Prostate gland (tissue), 2 donors: ENCODE results near the gene SLAMF6. TPM values are rescaled to one million over a fixed set of nuclear protein-coding genes. Genes with fewer than 3 reads are reported as not detected.
"Not testable (repeated sequence)": the region's sequence is repeated elsewhere in the genome, so short reads cannot be mapped to it uniquely, and the experiment has no call there.

ENCODE experiments used
- DNase-seq: peaks from one replicate; pipeline ENCODE4 v3.0.0-alpha.2; 2019; ENCODE audit warnings: low spot score
- H3K27ac ChIP-seq, 2 donors: fragments of 200-600 bp; sonication (generic); 2 replicates each; pipeline ENCODE4 v1.5.1; 2017 to 2019
- H3K27me3 ChIP-seq: fragments of 200-600 bp; sonication (generic); replicated peaks from 2 replicates; pipeline ENCODE4 v1.5.1; 2019; ENCODE audit not compliant: insufficient read depth
- H3K36me3 ChIP-seq, 2 donors: fragments of 200-600 bp; sonication (generic); 1 replicate in 1 of 2; 2 replicates in 1 of 2; pipeline versions ENCODE4 v1.5.1 to v1.8.1; 2017 to 2019
- H3K4me1 ChIP-seq: fragments of 200-600 bp; sonication (generic); replicated peaks from 2 replicates; pipeline ENCODE4 v1.5.1; 2019
- H3K4me3 ChIP-seq, 2 donors: fragments of 200-600 bp; sonication (generic); 2 replicates each; pipeline ENCODE4 v1.5.1; 2017 to 2019
- H3K9me3 ChIP-seq: fragments of 200-600 bp; sonication (generic); 2 replicates; pipeline ENCODE4 v1.5.1; 2017
- POLR2A ChIP-seq: fragments of 450-650 bp; IDR thresholded peaks from one replicate; pipeline ENCODE4 v1.6.1; 2016; ENCODE audit warnings: antibody characterized with exemption, mild to moderate bottlenecking
- POLR2AphosphoS5 ChIP-seq: sonication (generic); formaldehyde crosslinking; IDR thresholded peaks from one replicate; pipeline ENCODE4 v1.6.1; 2017; ENCODE audit warnings: antibody characterized with exemption
- WGBS: methylation state at CpG from one replicate; pipeline ENCODE4 v1.1.5; 2018; 5-methylcytosine and 5-hydroxymethylcytosine counted together
- intact Hi-C: fragments of 100-400 bp; cut with DNase I; formaldehyde crosslinking; loops from one replicate; pipeline ENCODE4 v1.14.2; 2022
- total RNA-seq, 2 donors: library from RNA; depleted of rRNA; stranded (reverse); fragments of >200 nt; gene quantifications; one replicate each; pipeline ENCODE4 v1.1.0, GENCODE V29; 2016
- TF ChIP-seq, protein P1 (sequence below), 4 experiments: fragments of 200-600 bp in 2 of 4; fragments of 450-650 bp in 2 of 4; sonication (generic) in 2 of 4; IDR thresholded peaks; 1 replicate in 3 of 4; 2 replicates in 1 of 4; pipeline ENCODE4 v1.5.1; 2016 to 2019; ENCODE audit warnings: antibody characterized with exemption in 4 of 4, mild to moderate bottlenecking in 2 of 4, moderate library complexity in 2 of 4

SLAMF6 gene
- total RNA-seq, 2 donors from 2014 or later, result 0.64 to 1.4 TPM

DNA sequence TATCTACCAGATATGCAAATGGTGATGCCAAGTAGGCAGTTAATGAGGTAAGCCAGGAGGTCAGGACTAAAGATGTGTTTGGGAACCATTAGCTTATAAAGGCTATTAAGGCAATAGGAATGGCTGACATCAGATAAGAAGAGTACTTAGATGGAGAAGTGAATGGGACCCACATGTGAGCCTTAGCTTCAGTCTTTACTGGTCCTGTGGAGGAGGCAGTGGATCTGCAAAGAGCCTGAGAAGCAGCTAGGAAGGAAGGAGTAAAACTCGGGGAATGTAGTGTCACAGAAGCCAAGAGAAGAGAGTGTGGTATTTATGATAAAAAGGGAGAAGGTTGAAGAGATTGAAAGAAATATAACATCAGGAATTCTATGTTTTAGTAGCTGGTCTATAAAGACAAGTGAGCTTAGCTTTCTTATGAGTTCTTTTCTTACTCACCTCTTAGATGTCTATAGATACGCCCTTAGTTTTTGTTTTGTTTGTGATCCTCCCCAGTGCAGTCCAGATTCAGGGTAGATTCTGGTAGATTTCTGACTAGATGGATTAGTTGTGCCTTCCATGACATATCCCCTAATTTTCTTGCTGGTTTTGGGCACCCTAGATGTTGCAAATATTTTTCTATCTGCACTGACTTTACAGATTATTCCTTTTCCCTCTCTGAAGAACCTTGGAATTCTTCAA lies 39.4 kb downstream of the SLAMF6 start:
- TF ChIP-seq, protein P1, sequence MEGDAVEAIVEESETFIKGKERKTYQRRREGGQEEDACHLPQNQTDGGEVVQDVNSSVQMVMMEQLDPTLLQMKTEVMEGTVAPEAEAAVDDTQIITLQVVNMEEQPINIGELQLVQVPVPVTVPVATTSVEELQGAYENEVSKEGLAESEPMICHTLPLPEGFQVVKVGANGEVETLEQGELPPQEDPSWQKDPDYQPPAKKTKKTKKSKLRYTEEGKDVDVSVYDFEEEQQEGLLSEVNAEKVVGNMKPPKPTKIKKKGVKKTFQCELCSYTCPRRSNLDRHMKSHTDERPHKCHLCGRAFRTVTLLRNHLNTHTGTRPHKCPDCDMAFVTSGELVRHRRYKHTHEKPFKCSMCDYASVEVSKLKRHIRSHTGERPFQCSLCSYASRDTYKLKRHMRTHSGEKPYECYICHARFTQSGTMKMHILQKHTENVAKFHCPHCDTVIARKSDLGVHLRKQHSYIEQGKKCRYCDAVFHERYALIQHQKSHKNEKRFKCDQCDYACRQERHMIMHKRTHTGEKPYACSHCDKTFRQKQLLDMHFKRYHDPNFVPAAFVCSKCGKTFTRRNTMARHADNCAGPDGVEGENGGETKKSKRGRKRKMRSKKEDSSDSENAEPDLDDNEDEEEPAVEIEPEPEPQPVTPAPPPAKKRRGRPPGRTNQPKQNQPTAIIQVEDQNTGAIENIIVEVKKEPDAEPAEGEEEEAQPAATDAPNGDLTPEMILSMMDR (IDR thresholded peaks at IDR 0.05), result no peak
- TF ChIP-seq POLR2A, result no peak
- TF ChIP-seq POLR2AphosphoS5, result no peak
- no peaks in the 10 kb centered on the region for H3K9me3 ChIP-seq
- DNase-seq, result no peak
- no peaks in the 10 kb centered on the region for H3K36me3 ChIP-seq
- H3K27ac ChIP-seq, result no peak overlapping the region
- no peak overlapping the region for H3K4me3 ChIP-seq
- intact Hi-C loops, result no loop called here
- H3K4me1 ChIP-seq, result no peaks in the 10 kb centered on the region
- WGBS, result 72% methylated on average over 2 of the region's 2 CpGs
- no peaks in the 10 kb centered on the region for H3K27me3 ChIP-seq

GRCh38 chr1:160481979-160482596 lies 41.0 kb downstream of the SLAMF6 start:
- Histone ChIP-seq H3K27me3 (no peaks in the 10 kb centered on the region), H3K36me3 (no peaks in the 10 kb centered on the region), H3K4me3 (no peak overlapping the region), H3K27ac (no peak overlapping the region), H3K4me1 (no peaks in the 10 kb centered on the region), H3K9me3 (no peaks in the 10 kb centered on the region)
- TF ChIP-seq POLR2AphosphoS5 (no peak), POLR2A (no peak)
- TF ChIP-seq, protein P1 (IDR thresholded peaks at IDR 0.05), result no peak
- 79% methylated on average over 1 of the region's 1 CpG for WGBS
- no peak for DNase-seq
- intact Hi-C loops, result no loop called here

GRCh38 chr1:160480781-160481180 lies 42.3 kb downstream of the SLAMF6 start:
- H3K27ac ChIP-seq, H3K4me1 ChIP-seq, H3K36me3 ChIP-seq, H3K9me3 ChIP-seq, H3K27me3 ChIP-seq, DNase-seq, intact Hi-C loops, H3K4me3 ChIP-seq: not testable (repeated sequence)
- 82% methylated on average over 7 of the region's 7 CpGs for WGBS

- H3K27me3 ChIP-seq, H3K9me3 ChIP-seq, DNase-seq, H3K4me3 ChIP-seq, H3K27ac ChIP-seq, H3K4me1 ChIP-seq, intact Hi-C loops, H3K36me3 ChIP-seq: not testable (repeated sequence)
- 83% methylated on average over 6 of the region's 6 CpGs for WGBS
These were observed 44.0 kb downstream of the SLAMF6 start for GRCh38 chr1:160479091-160479490.

GRCh38 chr1:160474392-160475242 lies 48.4 kb downstream of the SLAMF6 start:
- H3K36me3 ChIP-seq, result no peaks in the 10 kb centered on the region
- WGBS, result 89% methylated on average over 1 of the region's 1 CpG
- H3K27ac ChIP-seq, result no peak overlapping the region
- H3K4me3 ChIP-seq, result no peak overlapping the region
- no peaks in the 10 kb centered on the region for H3K4me1 ChIP-seq
- no peaks in the 10 kb centered on the region for H3K27me3 ChIP-seq
- no peak for DNase-seq
- no peaks in the 10 kb centered on the region for H3K9me3 ChIP-seq
- TF ChIP-seq, protein P1 (IDR thresholded peaks at IDR 0.05), result no peak
- TF ChIP-seq POLR2A (no peak), POLR2AphosphoS5 (no peak)
- intact Hi-C loops, result no loop called here
